Stimulated activated CD8-positive, alpha-beta memory T cell treated with anti-CD3 and anti-CD28 coated beads, Interleukin-4, amount 100 ng/mL, for 1 hour (primary cell): Measurements from ENCODE around the gene MB21D2.
"Not testable (repeated sequence)": the region's sequence is repeated elsewhere in the genome, so short reads cannot be mapped to it uniquely, and the experiment has no call there.

Experiments used
- DNase-seq, 2 donors: peaks; one replicate each; pipeline ENCODE4 v3.0.0-alpha.2; 2020; ENCODE audit warnings: low read depth in 2 of 2, low spot score in 1 of 2

MB21D2 gene

DNA sequence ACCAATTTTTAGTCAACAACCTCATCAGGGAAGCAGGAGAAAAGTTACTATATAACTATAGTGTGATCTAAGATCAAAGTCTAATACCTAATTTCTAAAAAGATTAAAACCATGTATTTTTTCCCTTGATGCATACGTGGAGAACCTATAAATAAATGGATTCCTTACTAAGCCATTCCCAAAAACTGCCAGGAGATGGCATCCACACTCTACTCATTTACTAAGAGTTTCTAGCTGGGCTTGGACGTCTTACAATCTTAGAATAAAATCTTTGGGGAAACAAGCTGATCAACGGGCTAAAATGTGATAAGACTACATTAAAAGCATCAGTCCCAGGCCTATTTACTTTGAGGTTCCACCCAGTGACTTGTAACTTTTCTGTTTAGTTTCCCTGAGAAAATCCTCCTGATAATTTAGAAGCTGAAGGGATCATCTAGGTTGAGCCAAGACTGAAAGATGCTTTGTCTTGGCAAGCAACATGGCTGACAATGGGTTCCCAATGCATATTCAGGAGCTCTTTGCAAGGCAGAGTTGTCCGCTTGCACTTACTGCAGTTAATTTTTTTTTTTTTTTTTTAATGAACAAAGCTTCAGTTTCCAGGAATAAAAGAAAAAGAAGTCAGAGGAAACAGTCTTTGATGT is 104.8 kb downstream of the MB21D2 start:
- DNase-seq = no peak

DNA sequence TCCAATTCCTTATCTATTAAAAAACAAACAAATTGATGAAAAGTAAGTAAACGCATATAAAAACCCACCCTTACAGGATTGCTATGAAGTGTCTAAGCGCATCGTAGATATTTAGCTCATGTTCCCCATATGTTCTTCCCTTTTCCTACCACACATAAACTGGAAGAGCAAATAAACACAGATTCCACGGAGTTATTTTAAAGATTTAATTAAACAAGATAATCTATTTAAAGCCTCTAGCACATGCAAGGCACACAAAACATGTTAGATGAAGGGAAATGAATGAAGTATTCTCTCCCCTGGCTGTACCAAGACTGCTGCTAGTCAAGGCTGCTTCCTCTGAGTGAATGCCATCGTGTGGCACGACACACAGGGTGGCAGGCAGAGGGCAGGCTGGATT is 111.9 kb downstream of the MB21D2 start:
- DNase-seq = no peak

GRCh38 chr3:192804502-192804901 is 113.2 kb downstream of the MB21D2 start:
- DNase-seq = no peak

DNA sequence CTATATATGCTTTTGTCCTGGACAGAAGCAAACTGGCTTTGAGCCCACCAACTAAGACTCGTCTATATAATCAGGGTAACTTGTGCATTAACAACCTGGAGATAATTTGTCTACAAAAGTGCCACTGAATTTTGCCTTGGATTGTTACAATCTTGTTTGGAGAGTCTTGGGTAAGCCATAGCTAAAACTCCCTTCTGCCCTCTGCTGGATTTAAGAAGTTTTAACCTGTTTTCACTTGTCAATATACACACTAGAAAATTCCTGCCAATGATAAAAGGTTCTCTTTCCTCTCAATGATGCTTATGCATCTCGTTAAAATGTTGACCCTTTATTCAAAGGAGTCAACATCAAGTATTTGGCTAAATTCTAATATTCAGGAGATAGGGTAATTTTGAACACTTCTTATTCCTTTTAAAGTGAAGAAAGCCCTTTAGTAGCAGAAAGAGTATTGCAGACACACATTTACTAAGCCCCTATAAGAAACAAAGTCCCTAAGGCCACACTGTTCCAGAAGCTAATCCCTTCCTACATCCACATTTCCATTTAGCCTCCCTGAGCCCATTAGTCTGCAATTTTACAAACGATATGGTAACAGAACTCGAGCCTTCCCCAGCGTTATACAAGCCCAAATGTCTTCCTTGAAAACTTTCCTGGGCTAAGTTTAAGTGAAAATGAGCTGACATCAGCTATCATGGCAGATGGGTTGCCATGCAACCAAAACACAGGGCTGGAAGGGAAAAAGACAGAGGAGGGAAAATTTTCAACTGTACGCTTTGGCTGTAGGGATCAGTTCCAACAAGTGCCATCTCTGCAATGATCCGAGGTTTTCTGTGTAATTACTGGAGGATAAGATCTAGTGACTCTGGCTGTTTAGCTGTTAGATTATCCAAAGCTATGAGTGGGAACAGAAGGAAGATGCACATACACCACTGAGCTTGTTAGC is 114.4 kb downstream of the MB21D2 start:
- no peak for DNase-seq

GRCh38 chr3:192801985-192802384 is 115.7 kb downstream of the MB21D2 start:
- DNase-seq = no peak

DNA sequence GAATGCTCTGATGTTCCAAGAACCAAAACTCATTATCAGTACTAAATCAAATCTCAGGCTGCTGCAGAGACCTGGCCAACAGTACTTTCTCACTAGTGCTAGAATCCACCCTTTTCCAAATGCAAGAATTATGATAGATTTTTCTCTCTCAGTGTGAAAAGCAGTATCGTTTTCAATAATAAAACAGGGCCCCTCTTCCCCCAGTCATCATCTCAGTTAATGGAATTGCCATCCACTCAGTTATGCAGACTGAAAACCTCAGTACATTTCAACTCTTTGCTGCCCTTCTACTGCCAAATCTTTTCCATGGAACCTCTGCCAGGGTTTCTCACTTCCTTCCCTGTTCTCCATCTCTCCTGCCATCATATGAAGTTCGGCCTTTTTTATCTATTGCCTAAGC is 117.9 kb downstream of the MB21D2 start:
- no peak for DNase-seq

- DNase-seq = no peak
Measured at GRCh38 chr3:192795021-192795420, 122.6 kb downstream of the MB21D2 start.

GRCh38 chr3:192794216-192794615 is 123.4 kb downstream of the MB21D2 start:
- no peak for DNase-seq

GRCh38 chr3:192788816-192789515 is 128.7 kb downstream of the MB21D2 start:
- DNase-seq = not testable (repeated sequence)

DNA sequence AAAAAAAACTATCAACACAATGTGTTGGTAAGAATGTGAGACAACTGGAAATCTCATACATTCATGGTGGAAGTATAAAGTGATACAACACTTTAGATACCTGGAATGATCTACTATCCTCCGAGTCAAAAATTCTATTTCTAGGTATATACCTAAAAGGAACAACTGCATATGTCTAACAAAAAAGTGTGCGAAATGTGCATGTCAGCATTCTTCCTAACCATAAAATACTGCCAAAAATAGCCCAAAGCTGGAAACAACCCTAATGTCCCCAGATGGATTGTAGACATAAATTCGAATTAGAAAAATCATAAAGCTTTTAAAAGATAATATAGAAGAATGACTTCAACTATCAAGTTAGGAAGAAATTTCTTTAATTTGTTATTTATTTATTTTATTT is 139.1 kb downstream of the MB21D2 start:
- no peak for DNase-seq

- DNase-seq = not testable (repeated sequence)
Measured at GRCh38 chr3:192774341-192774740, 143.3 kb downstream of the MB21D2 start.

GRCh38 chr3:192772240-192772894 is 145.3 kb downstream of the MB21D2 start:
- DNase-seq = no peak

DNA sequence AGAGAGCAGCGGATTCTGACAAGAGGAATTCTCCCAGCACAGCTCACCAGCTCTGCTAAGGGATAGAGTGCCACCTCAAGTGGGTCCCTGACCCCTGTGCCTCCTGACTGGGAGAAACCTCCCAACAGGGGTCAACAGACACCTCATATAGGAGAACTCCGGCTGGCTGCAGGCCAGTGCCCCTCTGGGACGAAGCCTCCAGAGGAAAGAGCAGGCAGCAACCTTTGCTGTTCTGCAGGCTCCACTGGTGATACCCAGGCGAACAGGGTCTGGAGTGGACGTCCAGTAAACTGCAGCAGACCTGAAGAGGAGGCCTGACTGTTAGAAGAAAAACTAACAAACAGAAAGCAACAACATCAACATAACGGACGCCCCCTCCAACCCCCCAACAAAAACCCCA is 159.0 kb downstream of the MB21D2 start:
- DNase-seq = no peak

- DNase-seq = no peak
Measured at GRCh38 chr3:192751148-192751547, 166.5 kb downstream of the MB21D2 start.

DNA sequence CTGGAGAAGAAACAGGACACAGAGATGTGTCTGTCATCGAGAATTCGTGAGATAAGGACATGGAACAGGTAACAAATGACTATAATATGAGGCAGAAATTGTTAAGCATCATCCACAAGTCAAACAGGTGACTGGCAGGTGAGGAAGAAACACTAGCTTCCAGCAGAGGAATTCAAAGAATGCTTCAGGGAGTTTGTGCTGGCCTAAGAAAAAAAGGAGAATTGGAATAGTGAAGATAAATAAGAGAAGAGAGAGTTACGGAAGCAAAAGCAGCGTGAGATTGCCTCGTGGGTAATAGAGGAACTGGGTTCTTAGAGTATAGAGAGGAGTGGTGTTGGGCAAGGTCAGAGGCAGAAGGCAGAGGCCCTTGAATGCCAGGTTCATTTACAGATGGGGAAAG is 167.5 kb downstream of the MB21D2 start:
- DNase-seq = no peak

DNA sequence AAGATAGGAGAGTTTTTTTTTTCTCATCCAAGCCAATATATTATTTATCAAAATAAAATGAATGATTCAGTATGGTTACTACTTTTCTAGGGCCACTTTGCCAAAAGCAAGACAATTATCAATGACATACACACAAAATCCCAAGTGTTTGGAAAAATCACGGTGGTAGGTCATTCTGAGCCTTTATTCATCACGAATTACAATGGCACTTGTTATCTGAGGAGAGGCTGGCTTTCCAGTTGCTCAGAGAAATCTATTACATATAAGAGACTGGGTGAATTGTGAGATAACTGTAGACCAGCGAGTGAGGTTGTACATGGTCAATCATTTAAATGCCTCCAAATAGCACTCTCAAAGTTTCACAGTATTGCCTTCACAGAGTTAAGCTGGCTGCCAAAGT is 169.9 kb downstream of the MB21D2 start:
- DNase-seq = no peak

- no peak for DNase-seq
Measured at GRCh38 chr3:192747145-192747544, 170.5 kb downstream of the MB21D2 start.
